Measurements from ENCODE around the gene NOC2L.

DNA sequence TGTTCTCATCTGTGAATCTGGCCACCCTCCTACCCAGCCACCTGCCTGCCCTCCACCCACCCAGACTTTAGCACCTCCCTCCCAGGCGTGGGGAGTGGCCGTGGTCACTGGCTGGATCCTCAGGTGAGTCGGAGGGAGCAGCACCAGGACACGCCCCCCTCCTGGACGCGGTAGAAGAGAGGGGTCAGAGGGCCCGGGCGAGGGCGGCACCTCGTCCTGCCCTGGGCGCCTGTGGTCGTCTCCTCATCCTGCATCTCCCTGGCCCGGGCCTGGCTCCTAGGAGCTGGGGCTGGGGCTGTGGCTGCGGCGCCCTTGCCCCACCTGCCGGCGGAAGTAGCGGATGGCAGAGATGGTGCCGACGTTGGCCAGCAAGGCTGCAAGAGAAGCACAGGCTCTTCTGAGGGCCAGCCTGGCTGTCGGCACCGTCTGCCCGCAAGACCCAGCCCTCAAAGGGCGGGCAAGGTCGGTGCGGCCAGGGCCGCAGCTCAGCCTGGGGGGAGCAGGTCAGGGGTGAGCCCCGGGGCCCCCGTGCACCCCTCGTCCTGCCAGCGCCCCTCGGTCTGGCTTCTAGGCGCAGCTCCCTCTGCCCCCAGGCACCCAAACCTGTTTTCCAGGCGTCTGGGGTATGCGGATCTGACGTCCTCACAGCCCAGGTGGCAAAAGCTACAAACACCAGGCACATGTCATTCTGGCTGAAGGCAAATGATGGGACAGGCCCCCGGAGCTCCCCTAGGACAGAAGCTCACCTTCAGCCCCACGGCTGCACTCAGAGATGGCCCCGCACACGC, 17.0 kb upstream of the NOC2L start:
- no peak for TF ChIP-seq POLR2A (IDR thresholded peaks at IDR 0.05)
- TF ChIP-seq, protein P1, sequence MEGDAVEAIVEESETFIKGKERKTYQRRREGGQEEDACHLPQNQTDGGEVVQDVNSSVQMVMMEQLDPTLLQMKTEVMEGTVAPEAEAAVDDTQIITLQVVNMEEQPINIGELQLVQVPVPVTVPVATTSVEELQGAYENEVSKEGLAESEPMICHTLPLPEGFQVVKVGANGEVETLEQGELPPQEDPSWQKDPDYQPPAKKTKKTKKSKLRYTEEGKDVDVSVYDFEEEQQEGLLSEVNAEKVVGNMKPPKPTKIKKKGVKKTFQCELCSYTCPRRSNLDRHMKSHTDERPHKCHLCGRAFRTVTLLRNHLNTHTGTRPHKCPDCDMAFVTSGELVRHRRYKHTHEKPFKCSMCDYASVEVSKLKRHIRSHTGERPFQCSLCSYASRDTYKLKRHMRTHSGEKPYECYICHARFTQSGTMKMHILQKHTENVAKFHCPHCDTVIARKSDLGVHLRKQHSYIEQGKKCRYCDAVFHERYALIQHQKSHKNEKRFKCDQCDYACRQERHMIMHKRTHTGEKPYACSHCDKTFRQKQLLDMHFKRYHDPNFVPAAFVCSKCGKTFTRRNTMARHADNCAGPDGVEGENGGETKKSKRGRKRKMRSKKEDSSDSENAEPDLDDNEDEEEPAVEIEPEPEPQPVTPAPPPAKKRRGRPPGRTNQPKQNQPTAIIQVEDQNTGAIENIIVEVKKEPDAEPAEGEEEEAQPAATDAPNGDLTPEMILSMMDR (IDR thresholded peaks at IDR 0.05), result peak in 1 of 3 donors; percentile 21
- no peak for TF ChIP-seq EP300 (IDR thresholded peaks at IDR 0.05)

Measured in ovary (tissue), 3 donors.